ENCODE data around the gene GPR155.

- TF ChIP-seq CTCF (conservative IDR thresholded peaks at IDR 0.05; ENCODE audit: low read depth in 2 of 2) (no peak), STAT1 (IDR thresholded peaks at IDR 0.05; ENCODE audit: unreplicated experiment) (no peak), POLR2AphosphoS5 (IDR thresholded peaks at IDR 0.05; ENCODE audit: low read depth) (no peak), JUNB (IDR thresholded peaks at IDR 0.05; ENCODE audit: unreplicated experiment) (no peak), CREB1 (CRISPR knock-in tag; IDR thresholded peaks at IDR 0.05; ENCODE audit: low read depth) (no peak), ZNF331 (CRISPR knock-in tag; IDR thresholded peaks at IDR 0.05; ENCODE audit: low read depth) (no peak), EZH2phosphoT487 (IDR thresholded peaks at IDR 0.05; ENCODE audit: unreplicated experiment) (no peak), EZH2 (IDR thresholded peaks at IDR 0.05; ENCODE audit: low read depth, unreplicated experiment) (no peak), NANOG (IDR thresholded peaks at IDR 0.05; ENCODE audit: borderline replicate concordance) (no peak)
Measured at GRCh38 chr2:174450021-174450816, 36.6 kb downstream of the GPR155 start.
